Superior temporal gyrus (tissue), 1 donor: Measurements from ENCODE around the gene CCDC85C.
A peak's percentile ranks its signal among the peaks of the same experiment; 100 is the strongest.

Experiments used
- DNase-seq: peaks from one replicate; pipeline ENCODE4 v3.0.0-alpha.2; 2016; ENCODE audit errors: extremely low spot score

The CCDC85C gene

GRCh38 chr14:99630202-99630601, 26.2 kb upstream of the CCDC85C start:
- DNase-seq: no peak

- DNase-seq: peak; percentile 85
Observed at GRCh38 chr14:99628887-99629618, 25.0 kb upstream of the CCDC85C start.

- DNase-seq: no peak
Observed at GRCh38 chr14:99627510-99628381, 23.7 kb upstream of the CCDC85C start.

- no peak for DNase-seq
Observed at GRCh38 chr14:99627100-99627499, 23.1 kb upstream of the CCDC85C start.

- no peak for DNase-seq
Observed at GRCh38 chr14:99626041-99626648, 22.1 kb upstream of the CCDC85C start.

- DNase-seq: no peak
Observed at GRCh38 chr14:99625476-99625875, 21.5 kb upstream of the CCDC85C start.

GRCh38 chr14:99624971-99625370, 21.0 kb upstream of the CCDC85C start:
- no peak for DNase-seq

GRCh38 chr14:99624024-99624423, 20.0 kb upstream of the CCDC85C start:
- no peak for DNase-seq

- no peak for DNase-seq
Observed at GRCh38 chr14:99621948-99622347, 17.9 kb upstream of the CCDC85C start.

GRCh38 chr14:99619835-99620834, 16.1 kb upstream of the CCDC85C start:
- DNase-seq: no peak

- no peak for DNase-seq
Observed at GRCh38 chr14:99616832-99617800, 13.1 kb upstream of the CCDC85C start.

GRCh38 chr14:99615497-99616157, 11.6 kb upstream of the CCDC85C start:
- no peak for DNase-seq

- no peak for DNase-seq
Observed at GRCh38 chr14:99612738-99613330, 8.8 kb upstream of the CCDC85C start.

GRCh38 chr14:99612071-99612737, 8.2 kb upstream of the CCDC85C start:
- no peak for DNase-seq

GRCh38 chr14:99611646-99612045, 7.6 kb upstream of the CCDC85C start:
- DNase-seq: no peak

GRCh38 chr14:99609245-99610170, 5.5 kb upstream of the CCDC85C start:
- no peak for DNase-seq

GRCh38 chr14:99608591-99608990, 4.6 kb upstream of the CCDC85C start:
- no peak for DNase-seq

- DNase-seq: no peak
Observed at GRCh38 chr14:99606359-99606758, 2.4 kb upstream of the CCDC85C start.
